ENCODE results near the gene IFITM2. TPM values are rescaled to one million over a fixed set of nuclear protein-coding genes. Genes with fewer than 3 reads are reported as not detected.
"Not testable (repeated sequence)": the region's sequence is repeated elsewhere in the genome, so short reads cannot be mapped to it uniquely, and the experiment has no call there.

The IFITM2 gene
- total RNA-seq, 1 donor from 2014 or later = 39.9 TPM

GRCh38 chr11:346529-346928 is 38.9 kb downstream of the IFITM2 start:
- Histone ChIP-seq H3K27me3 (ENCODE audit: control insufficient read depth, insufficient read depth, low read length) (no peaks in the 10 kb centered on the region), H3K4me3 (ENCODE audit: low read depth, low read length) (no peak overlapping the region), H3K36me3 (ENCODE audit: control insufficient read depth, insufficient read depth, low read length) (no peaks in the 10 kb centered on the region)
- TF ChIP-seq CTCF (IDR thresholded peaks at IDR 0.05; ENCODE audit: insufficient read depth, low read length, poor library complexity, severe bottlenecking) = no peak
- no peak for DNase-seq (ENCODE audit: low read depth)

DNA sequence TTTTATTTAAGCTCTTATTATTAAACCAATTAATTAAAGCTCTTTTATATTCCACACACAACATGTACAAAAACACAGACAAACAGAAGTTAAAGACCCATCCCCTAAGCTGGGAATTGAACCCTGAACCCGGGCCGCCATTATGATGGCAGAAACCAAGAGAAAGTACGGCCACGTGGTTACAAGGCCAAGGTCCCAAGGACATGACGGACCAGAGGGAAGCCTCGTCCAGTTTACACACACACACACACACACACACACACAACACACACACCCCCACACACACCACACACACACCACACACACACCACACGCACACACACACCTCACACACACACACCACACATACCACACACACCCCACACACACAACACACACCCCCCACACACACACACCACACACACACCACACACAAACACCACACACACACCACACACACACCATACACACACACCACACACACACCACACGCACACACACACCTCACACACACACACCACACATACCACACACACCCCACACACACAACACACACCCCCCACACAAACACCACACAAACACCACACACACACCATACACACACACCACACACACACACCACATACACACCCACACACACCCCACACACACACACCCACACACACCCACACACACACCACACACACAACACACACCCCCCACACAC is 41.8 kb downstream of the IFITM2 start:
- H3K27me3 ChIP-seq (ENCODE audit: control insufficient read depth, insufficient read depth, low read length); H3K36me3 ChIP-seq (ENCODE audit: control insufficient read depth, insufficient read depth, low read length); DNase-seq (ENCODE audit: low read depth); H3K4me3 ChIP-seq (ENCODE audit: low read depth, low read length): not testable (repeated sequence)

- H3K27me3 ChIP-seq (ENCODE audit: control insufficient read depth, insufficient read depth, low read length); DNase-seq (ENCODE audit: low read depth); H3K36me3 ChIP-seq (ENCODE audit: control insufficient read depth, insufficient read depth, low read length); H3K4me3 ChIP-seq (ENCODE audit: low read depth, low read length): not testable (repeated sequence)
Observed at GRCh38 chr11:350033-350722, 42.6 kb downstream of the IFITM2 start.

DNA sequence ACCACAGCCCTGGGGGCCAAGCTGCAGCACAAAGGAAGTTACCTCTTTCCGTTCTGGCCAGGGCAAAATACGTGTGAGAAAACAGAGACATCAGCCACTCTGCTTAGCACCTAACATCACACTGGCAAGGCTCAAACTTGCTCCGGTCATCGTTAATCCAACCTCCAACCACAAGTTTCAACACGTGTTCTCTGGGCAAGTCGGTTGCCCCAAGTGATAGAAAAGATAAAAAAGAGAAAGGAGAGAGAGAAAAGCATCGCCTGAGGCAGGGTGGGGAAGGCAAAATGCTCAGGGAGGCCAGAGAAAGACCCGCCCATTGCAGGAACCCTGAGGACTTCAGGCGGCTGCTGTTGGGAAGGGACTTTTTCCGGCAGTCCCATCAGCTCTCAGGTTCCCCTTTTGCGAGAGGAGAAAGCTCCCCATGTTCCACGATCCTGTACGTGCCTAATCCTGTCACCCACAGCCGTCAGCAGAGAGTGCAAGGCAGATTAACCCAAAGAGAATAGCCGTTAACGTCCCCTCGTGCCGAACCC is 43.2 kb downstream of the IFITM2 start:
- H3K4me3 ChIP-seq (ENCODE audit: low read depth, low read length) = no peak overlapping the region
- H3K27me3 ChIP-seq (ENCODE audit: control insufficient read depth, insufficient read depth, low read length) = no peaks in the 10 kb centered on the region
- no peaks in the 10 kb centered on the region for H3K36me3 ChIP-seq (ENCODE audit: control insufficient read depth, insufficient read depth, low read length)
- DNase-seq (ENCODE audit: low read depth) = no peak
- TF ChIP-seq CTCF (IDR thresholded peaks at IDR 0.05; ENCODE audit: insufficient read depth, low read length, poor library complexity, severe bottlenecking) = no peak

- DNase-seq (ENCODE audit: low read depth) = no peak
- Histone ChIP-seq H3K36me3 (ENCODE audit: control insufficient read depth, insufficient read depth, low read length) (no peaks in the 10 kb centered on the region), H3K27me3 (ENCODE audit: control insufficient read depth, insufficient read depth, low read length) (no peaks in the 10 kb centered on the region), H3K4me3 (ENCODE audit: low read depth, low read length) (no peak overlapping the region)
- no peak for TF ChIP-seq CTCF (IDR thresholded peaks at IDR 0.05; ENCODE audit: insufficient read depth, low read length, poor library complexity, severe bottlenecking)
Observed at GRCh38 chr11:351411-351810, 43.8 kb downstream of the IFITM2 start.

GRCh38 chr11:352456-353031 is 44.9 kb downstream of the IFITM2 start:
- Histone ChIP-seq H3K4me3 (ENCODE audit: low read depth, low read length) (no peak overlapping the region), H3K36me3 (ENCODE audit: control insufficient read depth, insufficient read depth, low read length) (no peaks in the 10 kb centered on the region), H3K27me3 (ENCODE audit: control insufficient read depth, insufficient read depth, low read length) (no peaks in the 10 kb centered on the region)
- TF ChIP-seq CTCF (IDR thresholded peaks at IDR 0.05; ENCODE audit: insufficient read depth, low read length, poor library complexity, severe bottlenecking) = no peak
- no peak for DNase-seq (ENCODE audit: low read depth)

Measured in kidney epithelial cell (primary cell).